Measurements from ENCODE around the gene POC1A.

- TF ChIP-seq EZH2 (IDR thresholded peaks at IDR 0.05; ENCODE audit: low read depth, unreplicated experiment), result no peak
- TF ChIP-seq, protein P1, sequence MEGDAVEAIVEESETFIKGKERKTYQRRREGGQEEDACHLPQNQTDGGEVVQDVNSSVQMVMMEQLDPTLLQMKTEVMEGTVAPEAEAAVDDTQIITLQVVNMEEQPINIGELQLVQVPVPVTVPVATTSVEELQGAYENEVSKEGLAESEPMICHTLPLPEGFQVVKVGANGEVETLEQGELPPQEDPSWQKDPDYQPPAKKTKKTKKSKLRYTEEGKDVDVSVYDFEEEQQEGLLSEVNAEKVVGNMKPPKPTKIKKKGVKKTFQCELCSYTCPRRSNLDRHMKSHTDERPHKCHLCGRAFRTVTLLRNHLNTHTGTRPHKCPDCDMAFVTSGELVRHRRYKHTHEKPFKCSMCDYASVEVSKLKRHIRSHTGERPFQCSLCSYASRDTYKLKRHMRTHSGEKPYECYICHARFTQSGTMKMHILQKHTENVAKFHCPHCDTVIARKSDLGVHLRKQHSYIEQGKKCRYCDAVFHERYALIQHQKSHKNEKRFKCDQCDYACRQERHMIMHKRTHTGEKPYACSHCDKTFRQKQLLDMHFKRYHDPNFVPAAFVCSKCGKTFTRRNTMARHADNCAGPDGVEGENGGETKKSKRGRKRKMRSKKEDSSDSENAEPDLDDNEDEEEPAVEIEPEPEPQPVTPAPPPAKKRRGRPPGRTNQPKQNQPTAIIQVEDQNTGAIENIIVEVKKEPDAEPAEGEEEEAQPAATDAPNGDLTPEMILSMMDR (conservative IDR thresholded peaks at IDR 0.05; ENCODE audit: low read depth in 2 of 2), result no peak
- TF ChIP-seq POLR2AphosphoS5 (IDR thresholded peaks at IDR 0.05; ENCODE audit: low read depth), result no peak
- TF ChIP-seq REST (IDR thresholded peaks at IDR 0.05; ENCODE audit: unreplicated experiment), result no peak
- TF ChIP-seq CREB1 (CRISPR knock-in tag; IDR thresholded peaks at IDR 0.05; ENCODE audit: low read depth), result no peak
- TF ChIP-seq EZH2phosphoT487 (IDR thresholded peaks at IDR 0.05; ENCODE audit: unreplicated experiment), result no peak
- TF ChIP-seq JUNB (IDR thresholded peaks at IDR 0.05; ENCODE audit: unreplicated experiment), result no peak
- TF ChIP-seq STAT1 (IDR thresholded peaks at IDR 0.05; ENCODE audit: unreplicated experiment), result no peak
These were observed 121.4 kb downstream of the POC1A start for GRCh38 chr3:52032702-52033408.

Measured in GM23338 (cell line).